AG04450 (cell line): ENCODE data around the gene MAP3K5. TPM values are rescaled to one million over a fixed set of nuclear protein-coding genes. Genes with fewer than 3 reads are reported as not detected.
"Not testable (repeated sequence)": the region's sequence is repeated elsewhere in the genome, so short reads cannot be mapped to it uniquely, and the experiment has no call there.

Experiments
- CTCF ChIA-PET: fragments of 300-600, 350-600 bp; formaldehyde crosslinking; extraction: SDS; loops from one replicate; lab custom pipeline; 2022; ENCODE audit warnings: antibody characterized with exemption, inconsistent platforms; lab: Charles Lee
- POLR2A ChIA-PET: fragments of 350-600 bp; formaldehyde crosslinking; extraction: SDS; loops from one replicate; lab custom pipeline; 2021; ENCODE audit warnings: antibody characterized with exemption, inconsistent platforms; lab: Yijun Ruan, JAX
- DNase-seq: peaks from one replicate; pipeline ENCODE4 v3.0.0-alpha.2; 2011; ENCODE audit warnings: low read depth, low spot score
- H3K27ac ChIP-seq: one replicate; pipeline ENCODE4 v1.5.1; 2012; ENCODE audit warnings: low read depth, low read length, control low read depth
- H3K27me3 ChIP-seq: one replicate; pipeline ENCODE4 v1.6.0; 2012; ENCODE audit warnings: low read length; ENCODE audit not compliant: control insufficient read depth, insufficient read depth
- H3K4me3 ChIP-seq: 2 replicates; pipeline ENCODE4 v1.5.1; 2011; ENCODE audit warnings: mild to moderate bottlenecking, low read depth, low read length, control low read depth
- H3K9me3 ChIP-seq: 2 replicates; pipeline ENCODE4 v1.5.1; 2012; ENCODE audit warnings: low read length; ENCODE audit not compliant: control insufficient read depth, insufficient read depth
- polyA plus RNA-seq: library from polyadenylated mRNA; depleted of rRNA; stranded (reverse); fragments of >200 nt; gene quantifications from 2 replicates; pipeline ENCODE4 v1.2.3, GENCODE V29; 2011
- TF ChIP-seq, protein P1 (sequence below): IDR thresholded peaks from 2 replicates; pipeline ENCODE4 v1.5.1; 2011; ENCODE audit warnings: low read depth, low read length, control low read depth, inconsistent platforms

MAP3K5 gene
- polyA plus RNA-seq, 1 experiment, result 17.0 TPM

DNA sequence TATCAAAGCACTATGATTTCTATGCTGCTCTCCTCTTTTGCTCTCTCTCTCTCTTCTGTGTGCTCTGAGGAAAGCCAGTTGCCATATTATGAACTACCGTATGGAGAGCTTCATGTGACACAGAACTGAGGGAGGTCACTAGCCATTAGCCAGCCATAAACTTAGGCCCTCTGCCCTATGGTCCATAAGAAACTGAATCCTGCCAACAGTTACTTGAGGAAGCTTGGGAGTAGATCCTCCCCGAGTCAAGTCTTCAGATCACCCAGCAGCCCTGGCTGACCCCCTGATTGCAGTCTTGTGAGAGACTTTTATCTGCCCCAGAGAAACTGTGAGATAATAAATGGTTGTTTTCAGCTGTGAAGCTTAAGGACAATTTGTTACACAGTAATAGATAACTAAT, 24.4 kb upstream of the MAP3K5 start:
- POLR2A ChIA-PET, result no interaction called here
- no peak for DNase-seq
- TF ChIP-seq, protein P1, sequence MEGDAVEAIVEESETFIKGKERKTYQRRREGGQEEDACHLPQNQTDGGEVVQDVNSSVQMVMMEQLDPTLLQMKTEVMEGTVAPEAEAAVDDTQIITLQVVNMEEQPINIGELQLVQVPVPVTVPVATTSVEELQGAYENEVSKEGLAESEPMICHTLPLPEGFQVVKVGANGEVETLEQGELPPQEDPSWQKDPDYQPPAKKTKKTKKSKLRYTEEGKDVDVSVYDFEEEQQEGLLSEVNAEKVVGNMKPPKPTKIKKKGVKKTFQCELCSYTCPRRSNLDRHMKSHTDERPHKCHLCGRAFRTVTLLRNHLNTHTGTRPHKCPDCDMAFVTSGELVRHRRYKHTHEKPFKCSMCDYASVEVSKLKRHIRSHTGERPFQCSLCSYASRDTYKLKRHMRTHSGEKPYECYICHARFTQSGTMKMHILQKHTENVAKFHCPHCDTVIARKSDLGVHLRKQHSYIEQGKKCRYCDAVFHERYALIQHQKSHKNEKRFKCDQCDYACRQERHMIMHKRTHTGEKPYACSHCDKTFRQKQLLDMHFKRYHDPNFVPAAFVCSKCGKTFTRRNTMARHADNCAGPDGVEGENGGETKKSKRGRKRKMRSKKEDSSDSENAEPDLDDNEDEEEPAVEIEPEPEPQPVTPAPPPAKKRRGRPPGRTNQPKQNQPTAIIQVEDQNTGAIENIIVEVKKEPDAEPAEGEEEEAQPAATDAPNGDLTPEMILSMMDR, result no peak
- peaks cover 6% of the 10 kb centered on the region for H3K27me3 ChIP-seq
- H3K27ac ChIP-seq, result no peak overlapping the region
- H3K4me3 ChIP-seq, result no peak overlapping the region
- CTCF ChIA-PET, result interaction anchor here (0.9 to 1.5 kb wide), 2 partner anchors 56 to 172 kb away, joined by 4 read pairs; no protein-coding TSS in a partner anchor
- H3K9me3 ChIP-seq, result no peaks in the 10 kb centered on the region

DNA sequence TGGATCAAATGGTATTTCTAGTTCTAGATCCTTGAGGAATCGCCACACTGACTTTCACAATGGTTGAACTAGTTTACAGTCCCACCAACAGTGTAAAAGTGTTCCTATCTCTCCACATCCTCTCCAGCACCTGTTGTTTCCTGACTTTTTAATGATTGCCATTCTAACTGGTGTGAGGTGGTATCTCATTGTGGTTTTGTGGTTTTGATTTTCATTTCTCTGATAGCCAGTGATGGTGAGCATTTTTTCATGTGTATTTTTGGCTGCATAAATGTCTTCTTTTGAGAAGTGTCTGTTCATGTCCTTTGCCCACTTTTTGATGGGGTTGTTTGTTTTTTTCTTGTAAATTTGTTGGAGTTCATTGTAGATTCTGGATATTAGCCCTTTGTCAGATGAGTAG, 23.3 kb upstream of the MAP3K5 start:
- POLR2A ChIA-PET, DNase-seq, H3K4me3 ChIP-seq, H3K27ac ChIP-seq, H3K27me3 ChIP-seq, H3K9me3 ChIP-seq: not testable (repeated sequence)
- CTCF ChIA-PET, result interaction anchor here (1.5 kb wide), 1 partner anchor 171 kb away, joined by 4 read pairs; no protein-coding TSS in a partner anchor

DNA sequence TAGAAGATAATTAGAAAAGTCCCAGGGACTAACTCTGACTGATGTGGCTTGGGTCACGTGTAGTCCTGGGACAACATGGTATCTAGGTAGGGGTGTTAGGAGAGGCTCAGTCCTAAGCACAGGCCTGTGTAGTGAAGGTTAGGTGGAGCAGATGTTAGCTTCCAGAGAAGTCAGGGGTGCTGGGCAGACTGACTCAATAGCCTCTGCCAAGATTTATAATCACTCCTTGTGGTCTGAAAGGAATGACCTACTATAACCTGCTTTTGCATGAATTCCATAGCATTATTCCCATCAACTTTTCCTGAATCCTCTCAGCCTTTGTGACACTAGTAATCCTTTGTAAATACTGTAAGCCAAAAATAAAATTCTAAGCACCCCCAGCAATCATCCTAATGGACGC, 19.9 kb upstream of the MAP3K5 start:
- ChIA-PET CTCF (interaction anchor here (0.5 to 1.9 kb wide), 2 partner anchors 20 to 830 kb away, joined by 4 to 5 read pairs; partner anchors contain the start of gene MAP3K5), POLR2A (interaction anchor here (0.5 kb wide), 1 partner anchor 202 kb away, joined by 3 read pairs; no protein-coding TSS in a partner anchor)
- DNase-seq, result no peak
- Histone ChIP-seq H3K27me3 (peaks cover 2% of the 10 kb centered on the region), H3K27ac (no peak overlapping the region), H3K9me3 (no peaks in the 10 kb centered on the region), H3K4me3 (no peak overlapping the region)
- TF ChIP-seq, protein P1, result no peak

DNA sequence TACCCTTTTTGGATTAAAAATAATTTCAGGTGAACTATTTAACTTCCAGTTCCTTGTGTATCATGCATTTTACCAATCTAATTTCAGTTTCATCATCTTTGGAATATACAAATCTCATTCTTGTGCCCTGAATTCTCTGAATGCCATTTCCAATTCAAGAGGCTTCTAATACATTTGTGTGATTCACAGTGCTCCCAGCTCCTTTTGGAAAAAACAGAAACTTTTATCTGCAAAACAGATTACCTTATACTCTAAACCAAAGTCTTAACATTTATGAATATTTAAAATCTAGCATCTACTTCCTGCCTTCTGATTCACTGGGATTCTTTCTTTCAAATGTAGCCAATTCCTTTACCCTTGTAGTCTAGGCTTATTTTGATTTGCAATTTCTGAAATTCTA, 19.0 kb upstream of the MAP3K5 start:
- DNase-seq, result no peak
- Histone ChIP-seq H3K27ac (no peak overlapping the region), H3K4me3 (no peak overlapping the region), H3K27me3 (no peaks in the 10 kb centered on the region), H3K9me3 (no peaks in the 10 kb centered on the region)
- CTCF ChIA-PET, result interaction anchor here (0.9 to 1.9 kb wide), 5 partner anchors 11 to 167 kb away, joined by 3 to 5 read pairs (median 4); partner anchors contain the start of genes MAP3K5 and PEX7
- TF ChIP-seq, protein P1, result no peak
- POLR2A ChIA-PET, result no interaction called here

DNA sequence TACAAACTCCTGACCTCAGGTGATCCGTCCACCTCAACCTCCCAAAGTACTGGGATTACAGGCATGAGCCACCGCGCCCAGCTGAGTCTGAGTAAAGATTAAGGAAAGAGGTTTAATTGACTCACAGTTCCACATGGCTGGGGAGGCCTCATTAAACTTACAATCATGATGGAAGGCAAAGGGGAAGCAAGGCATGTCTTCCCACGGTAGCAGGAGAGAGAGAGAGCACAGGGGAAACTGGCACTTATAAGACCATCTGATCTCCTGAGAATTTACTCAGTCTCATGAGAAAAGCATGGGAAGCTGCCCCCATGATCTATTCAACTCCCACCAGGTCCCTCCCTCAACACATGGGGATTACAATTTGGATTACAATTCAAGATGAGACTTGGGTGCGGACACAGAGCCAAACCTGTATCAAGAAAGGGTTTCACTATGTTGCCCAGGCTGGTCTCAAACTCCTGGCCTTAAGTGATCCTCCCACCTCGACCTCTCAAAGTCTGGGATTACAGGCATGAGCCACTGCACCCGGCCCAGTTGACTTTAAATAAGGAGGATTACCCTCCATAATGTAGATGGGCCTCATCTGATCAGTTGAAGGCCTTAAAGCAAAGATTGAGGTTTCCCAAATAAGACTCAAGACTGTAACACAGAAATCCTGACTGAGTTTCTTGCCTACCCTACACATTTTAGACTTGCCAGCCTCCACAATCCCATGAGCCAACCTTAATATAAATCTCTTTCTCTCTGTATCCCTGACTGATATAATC, 17.0 kb upstream of the MAP3K5 start:
- no peaks in the 10 kb centered on the region for H3K27me3 ChIP-seq
- CTCF ChIA-PET, result no interaction called here
- no peak for DNase-seq
- TF ChIP-seq, protein P1, result no peak
- POLR2A ChIA-PET, result no interaction called here
- H3K9me3 ChIP-seq, result no peaks in the 10 kb centered on the region
- no peak overlapping the region for H3K27ac ChIP-seq
- H3K4me3 ChIP-seq, result no peak overlapping the region
